Skeletal muscle tissue (tissue), 4 donors: Measurements from ENCODE around the gene PPT2. TPM values are rescaled to one million over a fixed set of nuclear protein-coding genes. Genes with fewer than 3 reads are reported as not detected.

Experiments
- H3K27ac ChIP-seq: one replicate; pipeline ENCODE4 v1.7.0; 2013; ENCODE audit warnings: mild to moderate bottlenecking, low read depth, low read length, inconsistent platforms
- H3K27me3 ChIP-seq, 3 donors: one replicate each; pipeline ENCODE4 v1.7.0; 2013; ENCODE audit warnings: low read length in 3 of 3; ENCODE audit not compliant: control insufficient read depth in 3 of 3, insufficient read depth in 3 of 3
- H3K36me3 ChIP-seq, 3 donors: one replicate each; pipeline ENCODE4 v1.7.0; 2013; ENCODE audit warnings: low read length in 3 of 3; ENCODE audit not compliant: control insufficient read depth in 3 of 3, insufficient read depth in 3 of 3
- H3K4me1 ChIP-seq, 3 donors: one replicate each; pipeline ENCODE4 v1.7.0; 2013; ENCODE audit warnings: low read length in 3 of 3, mild to moderate bottlenecking in 3 of 3; ENCODE audit not compliant: control insufficient read depth in 3 of 3, insufficient read depth in 3 of 3
- H3K4me3 ChIP-seq, 3 donors: one replicate each; pipeline ENCODE4 v1.7.0; 2013; ENCODE audit warnings: low read length in 3 of 3
- H3K9ac ChIP-seq, 3 donors: one replicate each; pipeline ENCODE4 v1.7.0; 2013; ENCODE audit warnings: low read length in 3 of 3, mild to moderate bottlenecking in 3 of 3, moderate library complexity in 2 of 3, low read depth in 1 of 3
- H3K9me3 ChIP-seq, 3 donors: one replicate each; pipeline ENCODE4 v1.7.0; 2013; ENCODE audit warnings: low read length in 3 of 3; ENCODE audit not compliant: control insufficient read depth in 3 of 3
- total RNA-seq: library from RNA; depleted of rRNA; stranded (reverse); fragments of >200 nt; gene quantifications from one replicate; pipeline ENCODE4 v1.2.3, GENCODE V29; 2014
- donor health status: Osteomylitis.

PPT2 gene
- total RNA-seq, 1 donor from 2014 or later, result 31.3 TPM

GRCh38 chr6:32174416-32174815, 20.5 kb downstream of the PPT2 start:
- Histone ChIP-seq H3K4me3 (no peak overlapping the region), H3K9me3 (no peaks in the 10 kb centered on the region), H3K4me1 (peaks cover 34 to 50% (median 35%) of the 10 kb centered on the region in 3 donors), H3K36me3 (peaks cover 16 to 19% (median 18%) of the 10 kb centered on the region in 3 donors), H3K27ac (no peak overlapping the region), H3K27me3 (no peaks in the 10 kb centered on the region), H3K9ac (no peak overlapping the region)

GRCh38 chr6:32175322-32175710, 21.4 kb downstream of the PPT2 start:
- Histone ChIP-seq H3K9me3 (no peaks in the 10 kb centered on the region), H3K27ac (peak overlapping the region; percentile 96), H3K4me1 (peaks cover 37 to 58% (median 42%) of the 10 kb centered on the region in 3 donors), H3K36me3 (peaks cover 12 to 19% (median 18%) of the 10 kb centered on the region in 3 donors), H3K9ac (peak overlapping the region; percentile 97 to 98 (median 97)), H3K27me3 (no peaks in the 10 kb centered on the region), H3K4me3 (peak overlapping the region; percentile 76 to 99 (median 89))

- Histone ChIP-seq H3K9me3 (no peaks in the 10 kb centered on the region), H3K27ac (peak within 1 kb of the TSS; percentile 96), H3K9ac (peak within 1 kb of the TSS; percentile 97 to 98 (median 97)), H3K36me3 (peaks cover 10 to 18% (median 17%) of the 10 kb centered on the region in 3 donors), H3K27me3 (no peaks in the 10 kb centered on the region), H3K4me3 (peak within 1 kb of the TSS; percentile 76 to 99 (median 94)), H3K4me1 (peaks cover 37 to 58% (median 42%) of the 10 kb centered on the region in 3 donors)
These were observed 22.0 kb downstream of the PPT2 start, which contains the start of gene AGPAT1 for GRCh38 chr6:32175711-32176475. TSS of gene AGPAT1 (minus strand) at chr6:32176084. CDS start at chr6:32171496, 4,588 bp downstream.

- peaks cover 15 to 18% (median 17%) of the 10 kb centered on the region in 3 donors for H3K36me3 ChIP-seq
- peak overlapping the region; percentile 76 to 99 (median 94) for H3K4me3 ChIP-seq
- no peaks in the 10 kb centered on the region for H3K27me3 ChIP-seq
- H3K9ac ChIP-seq, result peak overlapping the region; percentile 80 to 95 (median 80)
- peaks cover 37 to 63% (median 46%) of the 10 kb centered on the region in 3 donors for H3K4me1 ChIP-seq
- peak overlapping the region; percentile 96 for H3K27ac ChIP-seq
- H3K9me3 ChIP-seq, result no peaks in the 10 kb centered on the region
These were observed 22.7 kb downstream of the PPT2 start for GRCh38 chr6:32176476-32177182.

- Histone ChIP-seq H3K4me3 (peak overlapping the region; percentile 76 to 99 (median 94)), H3K9me3 (no peaks in the 10 kb centered on the region), H3K4me1 (peaks cover 41 to 68% (median 52%) of the 10 kb centered on the region in 3 donors), H3K9ac (peak overlapping the region; percentile 80 to 95 (median 80)), H3K36me3 (peaks cover 18 to 22% (median 19%) of the 10 kb centered on the region in 3 donors), H3K27me3 (no peaks in the 10 kb centered on the region), H3K27ac (peak overlapping the region; percentile 96)
These were observed 23.3 kb downstream of the PPT2 start for GRCh38 chr6:32177183-32177787.

GRCh38 chr6:32177788-32178546, 24.0 kb downstream of the PPT2 start, which contains the start of gene RNF5:
TSS of gene RNF5 (plus strand) at chr6:32178405. CDS start at chr6:32178512, 107 bp downstream.
- no peaks in the 10 kb centered on the region for H3K9me3 ChIP-seq
- no peaks in the 10 kb centered on the region for H3K27me3 ChIP-seq
- H3K9ac ChIP-seq, result peak within 1 kb of the TSS; percentile 80 to 95 (median 95)
- H3K4me3 ChIP-seq, result peak within 1 kb of the TSS; percentile 76 to 99 (median 94)
- H3K4me1 ChIP-seq, result peaks cover 47 to 73% (median 59%) of the 10 kb centered on the region in 3 donors
- peaks cover 22 to 25% (median 23%) of the 10 kb centered on the region in 3 donors for H3K36me3 ChIP-seq
- peak within 1 kb of the TSS; percentile 96 for H3K27ac ChIP-seq

GRCh38 chr6:32178547-32179440, 24.9 kb downstream of the PPT2 start:
- peak overlapping the region; percentile 80 to 95 (median 95) for H3K9ac ChIP-seq
- H3K27me3 ChIP-seq, result no peaks in the 10 kb centered on the region
- peak overlapping the region; percentile 76 to 99 (median 94) for H3K4me3 ChIP-seq
- H3K9me3 ChIP-seq, result no peaks in the 10 kb centered on the region
- peak overlapping the region; percentile 96 for H3K27ac ChIP-seq
- H3K4me1 ChIP-seq, result peaks cover 55 to 69% (median 62%) of the 10 kb centered on the region in 3 donors
- peaks cover 25 to 27% (median 26%) of the 10 kb centered on the region in 3 donors for H3K36me3 ChIP-seq

GRCh38 chr6:32179766-32180405, 25.9 kb downstream of the PPT2 start:
- Histone ChIP-seq H3K9ac (peak overlapping the region in 1 of 3 donors; percentile 80), H3K4me1 (peaks cover 57 to 65% (median 58%) of the 10 kb centered on the region in 3 donors), H3K36me3 (peaks cover 25 to 30% (median 27%) of the 10 kb centered on the region in 3 donors), H3K4me3 (no peak overlapping the region), H3K9me3 (no peaks in the 10 kb centered on the region), H3K27ac (peak overlapping the region; percentile 4), H3K27me3 (no peaks in the 10 kb centered on the region)
